Endodermal cell (in vitro differentiated cells): ENCODE measurements around the gene LARP7. TPM values are rescaled to one million over a fixed set of nuclear protein-coding genes. Genes with fewer than 3 reads are reported as not detected.

ENCODE experiments used
- DNase-seq: peaks from one replicate; pipeline ENCODE4 v3.0.0-alpha.2; 2017
- H3K27ac ChIP-seq: 2 replicates; pipeline ENCODE4 v1.5.1; 2013; ENCODE audit warnings: mild to moderate bottlenecking, low read depth, low read length, moderate library complexity
- H3K27me3 ChIP-seq: 2 replicates; pipeline ENCODE4 v1.6.1; 2013; ENCODE audit warnings: mild to moderate bottlenecking, low read length, moderate library complexity; ENCODE audit not compliant: insufficient read depth, control insufficient read depth, poor library complexity, severe bottlenecking
- H3K36me3 ChIP-seq: 2 replicates; pipeline ENCODE4 v1.7.0; 2013; ENCODE audit warnings: mild to moderate bottlenecking, low read length, moderate library complexity; ENCODE audit not compliant: control insufficient read depth, insufficient read depth
- H3K4me1 ChIP-seq: one replicate; pipeline ENCODE4 v1.7.0; 2013; ENCODE audit warnings: low read length; ENCODE audit not compliant: control insufficient read depth, insufficient read depth
- H3K4me3 ChIP-seq: 2 replicates; pipeline ENCODE4 v1.5.1; 2013; ENCODE audit warnings: mild to moderate bottlenecking, low read length, moderate library complexity
- H3K9ac ChIP-seq: 2 replicates; pipeline ENCODE4 v1.6.1; 2013; ENCODE audit warnings: mild to moderate bottlenecking, low read length, moderate library complexity; ENCODE audit not compliant: poor library complexity, severe bottlenecking; ENCODE audit errors: extremely low read depth
- H3K9me3 ChIP-seq: 2 replicates; pipeline ENCODE4 v1.6.1; 2013; ENCODE audit warnings: mild to moderate bottlenecking, low read length, moderate library complexity; ENCODE audit not compliant: control insufficient read depth
- H3K27ac Mint-ChIP-seq: 2 replicates; pipeline ENCODE4 v1.8.0; 2020; ENCODE audit warnings: mixed read lengths
- H3K27me3 Mint-ChIP-seq: 2 replicates; pipeline ENCODE4 v1.8.0; 2021; ENCODE audit warnings: mild to moderate bottlenecking, mixed read lengths; ENCODE audit not compliant: insufficient read depth
- H3K36me3 Mint-ChIP-seq: 2 replicates; pipeline ENCODE4 v1.8.0; 2020; ENCODE audit warnings: low read depth, mixed read lengths
- H3K4me1 Mint-ChIP-seq: 2 replicates; pipeline ENCODE4 v1.8.0; 2020; ENCODE audit warnings: mixed read lengths
- H3K4me3 Mint-ChIP-seq: 2 replicates; pipeline ENCODE4 v1.8.0; 2020; ENCODE audit warnings: mild to moderate bottlenecking, moderate library complexity, mixed read lengths
- H3K9me3 Mint-ChIP-seq: 2 replicates; pipeline ENCODE4 v1.8.0; 2020; ENCODE audit warnings: mild to moderate bottlenecking, mixed read lengths
- WGBS, 2 experiments: methylation state at CpG; one replicate each; pipeline versions ENCODE4 v1.1.5 to v1.1.7; 2013; ENCODE audit warnings: missing lambda C conversion rate in 2 of 2, mixed read lengths in 1 of 2; ENCODE audit not compliant: insufficient coverage in 1 of 2, insufficient read length in 1 of 2; 5-methylcytosine and 5-hydroxymethylcytosine counted together
- total RNA-seq, 2 donors: library from RNA; stranded (reverse); fragmentation: NEBNext Ultra II Directional in 1 of 2; extraction: Animal tissue kit (Norgen Biotek cat#: 25700) in 1 of 2; gene quantifications; 2 replicates in 1 of 2; 3 replicates in 1 of 2; pipeline ENCODE4 v1.2.1, GENCODE V29; 2021
- TF ChIP-seq, protein P1 (sequence below): fragments of 200-600 bp; sonication (generic); conservative IDR thresholded peaks from 2 replicates; pipeline ENCODE4 v1.5.0; 2021; ENCODE audit warnings: antibody characterized with exemption, mild to moderate bottlenecking

LARP7 gene
- total RNA-seq, 2 donors from 2014 or later, result 36.1 to 52.0 TPM

DNA sequence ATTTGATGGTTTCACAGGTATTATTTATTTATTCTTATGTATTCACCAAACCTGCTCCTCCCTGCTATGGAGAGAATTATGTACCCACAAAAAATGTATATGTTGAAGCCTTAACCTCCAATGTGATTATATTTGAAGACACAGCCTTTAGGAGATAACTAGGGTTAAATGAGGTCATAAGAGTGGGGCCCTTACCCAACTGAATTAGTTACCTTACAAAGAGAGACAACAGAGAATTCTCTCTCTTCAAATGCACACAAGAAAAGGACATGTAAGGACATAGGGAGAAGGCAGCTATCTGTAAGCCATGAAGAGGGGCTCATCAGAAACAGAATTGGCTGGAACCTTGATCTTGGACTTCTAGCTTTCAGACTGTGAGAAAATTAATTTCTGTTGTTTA, 44.2 kb upstream of the LARP7 start:
- H3K4me1 ChIP-seq, result no peaks in the 10 kb centered on the region
- peaks cover 21% of the 10 kb centered on the region for H3K36me3 ChIP-seq
- no peak overlapping the region for H3K27ac ChIP-seq
- H3K9me3 ChIP-seq, result peaks cover 19% of the 10 kb centered on the region
- no peak overlapping the region for H3K4me3 Mint-ChIP-seq
- TF ChIP-seq, protein P1, sequence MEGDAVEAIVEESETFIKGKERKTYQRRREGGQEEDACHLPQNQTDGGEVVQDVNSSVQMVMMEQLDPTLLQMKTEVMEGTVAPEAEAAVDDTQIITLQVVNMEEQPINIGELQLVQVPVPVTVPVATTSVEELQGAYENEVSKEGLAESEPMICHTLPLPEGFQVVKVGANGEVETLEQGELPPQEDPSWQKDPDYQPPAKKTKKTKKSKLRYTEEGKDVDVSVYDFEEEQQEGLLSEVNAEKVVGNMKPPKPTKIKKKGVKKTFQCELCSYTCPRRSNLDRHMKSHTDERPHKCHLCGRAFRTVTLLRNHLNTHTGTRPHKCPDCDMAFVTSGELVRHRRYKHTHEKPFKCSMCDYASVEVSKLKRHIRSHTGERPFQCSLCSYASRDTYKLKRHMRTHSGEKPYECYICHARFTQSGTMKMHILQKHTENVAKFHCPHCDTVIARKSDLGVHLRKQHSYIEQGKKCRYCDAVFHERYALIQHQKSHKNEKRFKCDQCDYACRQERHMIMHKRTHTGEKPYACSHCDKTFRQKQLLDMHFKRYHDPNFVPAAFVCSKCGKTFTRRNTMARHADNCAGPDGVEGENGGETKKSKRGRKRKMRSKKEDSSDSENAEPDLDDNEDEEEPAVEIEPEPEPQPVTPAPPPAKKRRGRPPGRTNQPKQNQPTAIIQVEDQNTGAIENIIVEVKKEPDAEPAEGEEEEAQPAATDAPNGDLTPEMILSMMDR, result no peak
- no peaks in the 10 kb centered on the region for H3K9me3 Mint-ChIP-seq
- H3K27me3 ChIP-seq, result no peaks in the 10 kb centered on the region
- no peaks in the 10 kb centered on the region for H3K4me1 Mint-ChIP-seq
- H3K27ac Mint-ChIP-seq, result no peak overlapping the region
- H3K27me3 Mint-ChIP-seq, result no peaks in the 10 kb centered on the region
- no peak for DNase-seq
- peaks cover 20% of the 10 kb centered on the region for H3K36me3 Mint-ChIP-seq
- H3K4me3 ChIP-seq, result no peak overlapping the region
- no peak overlapping the region for H3K9ac ChIP-seq

DNA sequence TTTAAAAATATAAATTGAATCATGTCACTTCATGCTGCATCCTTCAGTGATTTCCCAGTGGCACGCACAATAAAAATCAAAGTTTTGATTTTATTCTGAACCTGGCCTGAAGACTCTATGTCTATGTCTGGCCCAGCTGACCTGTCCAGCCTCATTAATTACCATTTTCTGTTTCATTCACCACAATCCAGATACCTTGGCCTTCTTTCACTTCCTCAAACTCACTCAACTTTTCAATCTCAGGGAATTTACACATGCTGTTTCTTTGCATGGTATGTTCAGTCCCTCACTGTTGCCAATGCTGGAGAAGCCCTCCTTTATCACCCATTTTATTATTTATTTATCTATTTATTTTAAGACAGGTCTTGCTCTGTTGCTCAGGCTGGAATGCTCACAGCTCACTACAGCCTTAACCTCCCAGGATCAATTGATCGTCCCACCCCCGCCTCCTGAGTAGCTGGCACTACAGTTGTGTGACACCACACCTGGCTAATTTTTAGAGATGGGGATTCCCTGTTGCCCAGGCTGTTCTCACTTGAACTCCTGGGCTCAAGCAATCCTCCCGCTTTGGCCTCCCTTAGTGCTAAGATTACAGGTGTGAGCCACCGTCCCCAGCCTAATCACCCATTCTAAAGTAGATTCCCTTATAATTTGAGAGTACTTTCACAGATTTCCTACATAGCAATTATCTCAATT, 43.4 kb upstream of the LARP7 start:
- H3K9me3 ChIP-seq, result peaks cover 19% of the 10 kb centered on the region
- H3K36me3 ChIP-seq, result peaks cover 21% of the 10 kb centered on the region
- H3K27ac ChIP-seq, result no peak overlapping the region
- TF ChIP-seq, protein P1, result no peak
- H3K4me1 ChIP-seq, result no peaks in the 10 kb centered on the region
- no peak overlapping the region for H3K9ac ChIP-seq
- H3K36me3 Mint-ChIP-seq, result peaks cover 22% of the 10 kb centered on the region
- no peak overlapping the region for H3K27ac Mint-ChIP-seq
- H3K27me3 Mint-ChIP-seq, result no peaks in the 10 kb centered on the region
- no peak for DNase-seq
- no peaks in the 10 kb centered on the region for H3K4me1 Mint-ChIP-seq
- WGBS, 2 experiments, result 91 to 95% methylated on average over 4 to 5 of the region's 5 CpGs
- no peaks in the 10 kb centered on the region for H3K9me3 Mint-ChIP-seq
- no peak overlapping the region for H3K4me3 ChIP-seq
- H3K27me3 ChIP-seq, result no peaks in the 10 kb centered on the region
- no peak overlapping the region for H3K4me3 Mint-ChIP-seq

DNA sequence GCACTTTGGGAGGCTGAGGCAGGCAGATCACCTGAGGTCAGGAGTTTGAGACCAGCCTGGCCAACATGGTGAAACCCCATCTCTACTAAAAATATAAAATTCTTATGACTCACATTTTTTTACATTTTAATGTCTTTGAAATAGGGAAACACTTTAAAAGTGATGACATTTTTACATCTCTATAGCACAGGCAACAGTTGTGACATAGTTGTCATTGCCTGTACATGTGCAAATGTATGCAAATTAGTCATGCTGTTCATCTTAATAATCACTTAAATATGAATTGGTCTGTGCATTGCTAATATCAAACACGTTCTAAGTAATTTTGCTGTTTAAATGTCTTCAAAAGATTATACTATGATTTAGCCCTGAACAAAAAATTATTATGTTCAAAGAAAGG, 42.0 kb upstream of the LARP7 start:
- peaks cover 22% of the 10 kb centered on the region for H3K36me3 Mint-ChIP-seq
- no peak for DNase-seq
- Histone ChIP-seq H3K9ac (no peak overlapping the region), H3K36me3 (peaks cover 16% of the 10 kb centered on the region), H3K27me3 (no peaks in the 10 kb centered on the region), H3K4me3 (no peak overlapping the region), H3K4me1 (no peaks in the 10 kb centered on the region), H3K27ac (no peak overlapping the region), H3K9me3 (peaks cover 19% of the 10 kb centered on the region)
- H3K4me1 Mint-ChIP-seq, result no peaks in the 10 kb centered on the region
- no CpG with 5 or more reads among the region's 1 CpG for WGBS, 2 experiments
- H3K27me3 Mint-ChIP-seq, result no peaks in the 10 kb centered on the region
- no peak overlapping the region for H3K4me3 Mint-ChIP-seq
- no peaks in the 10 kb centered on the region for H3K9me3 Mint-ChIP-seq
- H3K27ac Mint-ChIP-seq, result no peak overlapping the region
- TF ChIP-seq, protein P1, result no peak
